GM13976 (cell line): ENCODE data around the gene BABAM2.

Experiments used
- DNase-seq: peaks from one replicate; pipeline ENCODE4 v3.0.0; 2012; ENCODE audit warnings: low spot score
- in situ Hi-C: fragments of 300-500 bp; cut with MboI; formaldehyde crosslinking; loops from one replicate; pipeline ENCODE4 v1.12.0; 2022; ENCODE audit warnings: low sequenced_read_pairs, mixed read lengths, inconsistent platforms; ENCODE audit not compliant: unreplicated experiment
- TF ChIP-seq, protein P1 (sequence below): IDR thresholded peaks from 2 replicates; pipeline ENCODE4 v1.5.1; 2012; ENCODE audit warnings: borderline replicate concordance, mild to moderate bottlenecking; ENCODE audit not compliant: insufficient read depth; ENCODE audit errors: extremely low read depth, missing control alignments, control extremely low read depth

The BABAM2 gene

GRCh38 chr2:28035816-28036215, 145.3 kb downstream of the BABAM2 start:
- TF ChIP-seq, protein P1, sequence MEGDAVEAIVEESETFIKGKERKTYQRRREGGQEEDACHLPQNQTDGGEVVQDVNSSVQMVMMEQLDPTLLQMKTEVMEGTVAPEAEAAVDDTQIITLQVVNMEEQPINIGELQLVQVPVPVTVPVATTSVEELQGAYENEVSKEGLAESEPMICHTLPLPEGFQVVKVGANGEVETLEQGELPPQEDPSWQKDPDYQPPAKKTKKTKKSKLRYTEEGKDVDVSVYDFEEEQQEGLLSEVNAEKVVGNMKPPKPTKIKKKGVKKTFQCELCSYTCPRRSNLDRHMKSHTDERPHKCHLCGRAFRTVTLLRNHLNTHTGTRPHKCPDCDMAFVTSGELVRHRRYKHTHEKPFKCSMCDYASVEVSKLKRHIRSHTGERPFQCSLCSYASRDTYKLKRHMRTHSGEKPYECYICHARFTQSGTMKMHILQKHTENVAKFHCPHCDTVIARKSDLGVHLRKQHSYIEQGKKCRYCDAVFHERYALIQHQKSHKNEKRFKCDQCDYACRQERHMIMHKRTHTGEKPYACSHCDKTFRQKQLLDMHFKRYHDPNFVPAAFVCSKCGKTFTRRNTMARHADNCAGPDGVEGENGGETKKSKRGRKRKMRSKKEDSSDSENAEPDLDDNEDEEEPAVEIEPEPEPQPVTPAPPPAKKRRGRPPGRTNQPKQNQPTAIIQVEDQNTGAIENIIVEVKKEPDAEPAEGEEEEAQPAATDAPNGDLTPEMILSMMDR, result no peak
- in situ Hi-C loops, result no loop called here
- DNase-seq, result no peak

- in situ Hi-C loops, result no loop called here
- no peak for DNase-seq
- TF ChIP-seq, protein P1, result no peak
These were observed 145.8 kb downstream of the BABAM2 start for GRCh38 chr2:28036307-28036706.

DNA sequence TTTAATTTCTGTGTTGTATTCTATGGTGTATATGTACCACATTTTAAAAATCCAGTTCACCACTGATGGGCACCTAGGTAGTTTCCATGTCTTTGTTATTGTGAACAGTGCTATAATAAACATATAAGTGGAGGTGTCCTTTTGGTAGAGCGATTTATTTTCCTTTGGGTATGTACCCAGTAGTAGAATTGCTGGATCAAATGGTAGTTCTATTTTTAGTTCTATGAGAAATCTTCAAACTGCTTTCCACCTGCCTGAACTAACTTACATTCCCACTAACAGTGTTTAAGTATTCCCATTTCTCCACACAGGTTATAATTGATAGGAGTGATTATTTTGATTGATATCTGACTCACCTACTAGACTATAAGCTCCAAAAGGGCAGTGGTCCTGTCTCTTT, 148.2 kb downstream of the BABAM2 start:
- in situ Hi-C loops, result no loop called here
- TF ChIP-seq, protein P1, result no peak
- DNase-seq, result no peak

- DNase-seq, result no peak
- TF ChIP-seq, protein P1, result no peak
- in situ Hi-C loops, result no loop called here
These were observed 155.3 kb downstream of the BABAM2 start for GRCh38 chr2:28045676-28046351.

DNA sequence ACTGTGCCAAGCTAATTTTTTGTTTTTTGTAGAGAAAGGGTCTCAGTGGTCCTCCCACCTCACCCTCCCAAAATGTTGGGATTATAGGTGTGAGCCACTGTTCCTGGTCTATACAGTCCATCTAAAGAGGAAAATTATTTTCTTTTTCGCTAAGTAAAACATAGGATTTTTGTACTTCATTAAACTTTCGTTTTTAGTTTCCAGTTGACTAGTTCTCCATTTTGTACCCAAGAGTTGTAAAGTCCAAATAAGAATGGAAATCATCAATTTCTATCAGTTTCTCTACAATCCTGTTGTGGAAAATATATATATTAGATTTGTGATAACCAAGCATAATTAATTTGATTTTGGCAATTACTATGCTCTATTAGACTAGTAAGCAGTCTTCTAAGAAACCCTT, 156.4 kb downstream of the BABAM2 start:
- no peak for DNase-seq
- in situ Hi-C loops, result no loop called here
- TF ChIP-seq, protein P1, result no peak

- no peak for DNase-seq
- TF ChIP-seq, protein P1, result no peak
- in situ Hi-C loops, result no loop called here
These were observed 157.2 kb downstream of the BABAM2 start for GRCh38 chr2:28047681-28048080.
